GF-D8 (cell line): ENCODE measurements around the gene PHTF2.
"Not testable (repeated sequence)": the region's sequence is repeated elsewhere in the genome, so short reads cannot be mapped to it uniquely, and the experiment has no call there.

Experiments used
- DNase-seq: peaks from one replicate; lab custom pipeline; 2025; lab: John Stamatoyannopoulos, UW

The PHTF2 gene

DNA sequence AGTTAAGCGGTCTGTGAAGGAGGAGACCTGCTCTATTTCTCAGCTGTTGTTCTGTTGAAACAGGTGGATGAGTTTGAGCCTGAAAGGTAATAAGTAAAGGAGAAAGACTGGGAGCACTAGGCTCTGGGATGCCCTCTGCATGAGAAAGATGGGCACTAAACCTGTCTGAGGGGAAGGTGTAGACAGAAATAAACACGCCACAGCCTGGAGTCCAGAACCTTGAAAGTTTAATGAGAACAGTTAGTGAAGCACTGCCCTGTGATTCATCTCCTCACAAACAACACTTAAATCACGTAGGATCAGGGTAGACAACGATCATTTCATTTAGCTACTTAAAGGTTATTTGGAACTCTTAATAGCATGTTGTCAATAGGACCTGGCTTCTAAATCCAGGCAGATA is 193.1 kb downstream of the PHTF2 start:
- no peak for DNase-seq

DNA sequence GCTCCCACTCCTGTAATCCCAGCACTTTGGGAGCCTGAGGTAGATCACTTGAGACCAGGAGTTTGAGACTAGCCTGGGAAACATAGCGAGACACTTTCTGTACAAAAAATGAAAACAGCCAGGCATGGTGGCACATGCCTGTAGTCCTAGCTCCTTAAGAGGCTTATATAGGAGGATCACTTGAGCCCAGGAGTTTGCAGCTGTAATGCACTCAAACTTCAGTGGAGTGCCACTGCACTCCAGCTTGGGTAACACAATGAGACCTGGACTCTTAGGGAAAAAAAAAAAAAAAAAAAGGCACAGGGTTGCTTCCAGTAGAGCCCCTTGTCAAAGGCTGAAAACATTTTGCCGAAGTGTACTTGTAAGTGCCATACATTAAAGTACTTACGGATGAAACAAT is 195.3 kb downstream of the PHTF2 start:
- no peak for DNase-seq

DNA sequence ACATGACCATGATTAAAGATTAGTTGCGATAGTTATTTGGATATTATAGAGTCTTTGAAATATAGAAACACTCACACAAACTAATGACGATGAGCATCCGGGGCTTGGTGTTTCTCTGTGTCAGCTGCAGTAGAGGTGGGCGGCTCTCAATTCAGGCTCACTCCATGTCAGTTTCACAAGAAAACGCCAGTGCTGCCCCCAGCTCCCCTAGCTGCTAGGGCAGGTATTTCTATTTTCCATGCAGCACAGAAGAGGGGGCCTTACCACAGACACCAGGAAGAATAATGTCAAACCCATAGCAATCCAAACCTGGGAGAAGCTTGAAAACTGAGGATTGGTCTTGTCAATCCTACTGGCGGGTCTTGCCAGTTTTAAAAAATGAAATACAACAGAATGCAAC is 197.1 kb downstream of the PHTF2 start:
- DNase-seq: no peak

DNA sequence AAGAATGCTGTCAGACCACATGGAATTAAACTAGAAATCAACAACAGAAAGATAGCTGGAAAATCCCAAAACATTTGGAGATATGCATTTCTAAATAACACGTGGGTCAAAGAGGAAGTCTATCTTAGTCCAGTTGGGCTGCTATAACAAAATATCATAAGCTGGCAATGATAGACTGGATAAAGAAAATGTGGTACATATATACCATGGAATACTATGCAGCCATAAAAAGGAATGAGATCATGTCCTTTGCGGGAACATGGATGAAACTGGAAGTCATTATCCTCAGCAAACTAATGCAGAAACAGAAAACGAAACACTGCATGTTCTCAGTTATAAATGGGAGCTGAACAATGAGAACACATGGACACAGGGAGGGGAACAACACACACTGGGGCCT is 200.6 kb downstream of the PHTF2 start:
- DNase-seq: not testable (repeated sequence)

DNA sequence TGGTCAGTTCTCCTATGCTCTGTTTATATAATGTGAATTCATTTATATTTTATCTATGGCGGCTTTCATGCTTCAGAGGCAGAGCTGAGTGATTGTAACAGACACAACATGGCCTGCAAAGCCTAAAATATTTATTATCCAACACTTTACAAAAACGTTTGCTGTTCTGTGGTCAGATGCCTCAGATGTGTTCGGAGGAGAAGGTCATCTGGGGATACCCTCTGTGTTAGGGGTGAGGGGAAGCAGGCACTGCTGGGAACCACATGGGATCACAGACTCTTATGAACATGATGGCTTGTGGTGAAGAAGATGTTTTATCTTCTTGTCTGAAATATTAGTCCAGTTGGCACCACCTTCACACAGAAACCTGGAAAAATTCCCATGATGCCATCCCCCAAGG is 203.4 kb downstream of the PHTF2 start:
- DNase-seq: no peak

DNA sequence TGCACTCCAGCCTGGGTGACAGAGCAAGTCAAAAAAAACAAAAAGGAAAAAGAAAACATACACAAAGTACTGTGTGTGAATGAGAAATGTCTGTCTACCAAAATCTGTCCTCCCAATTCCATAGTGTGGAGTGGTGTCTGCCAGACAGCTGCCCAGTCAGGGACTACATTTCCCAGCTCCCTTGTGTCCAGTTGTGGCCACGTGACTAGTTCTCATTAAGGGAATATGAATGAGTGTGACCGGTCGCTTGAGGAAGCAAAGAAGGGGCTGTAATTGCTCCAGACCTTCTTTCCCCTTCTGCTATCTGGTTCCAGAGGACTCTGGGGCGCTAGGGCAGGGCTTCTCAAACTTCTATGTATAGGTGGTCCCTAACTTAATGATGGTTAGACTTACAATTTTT is 204.1 kb downstream of the PHTF2 start:
- DNase-seq: no peak

DNA sequence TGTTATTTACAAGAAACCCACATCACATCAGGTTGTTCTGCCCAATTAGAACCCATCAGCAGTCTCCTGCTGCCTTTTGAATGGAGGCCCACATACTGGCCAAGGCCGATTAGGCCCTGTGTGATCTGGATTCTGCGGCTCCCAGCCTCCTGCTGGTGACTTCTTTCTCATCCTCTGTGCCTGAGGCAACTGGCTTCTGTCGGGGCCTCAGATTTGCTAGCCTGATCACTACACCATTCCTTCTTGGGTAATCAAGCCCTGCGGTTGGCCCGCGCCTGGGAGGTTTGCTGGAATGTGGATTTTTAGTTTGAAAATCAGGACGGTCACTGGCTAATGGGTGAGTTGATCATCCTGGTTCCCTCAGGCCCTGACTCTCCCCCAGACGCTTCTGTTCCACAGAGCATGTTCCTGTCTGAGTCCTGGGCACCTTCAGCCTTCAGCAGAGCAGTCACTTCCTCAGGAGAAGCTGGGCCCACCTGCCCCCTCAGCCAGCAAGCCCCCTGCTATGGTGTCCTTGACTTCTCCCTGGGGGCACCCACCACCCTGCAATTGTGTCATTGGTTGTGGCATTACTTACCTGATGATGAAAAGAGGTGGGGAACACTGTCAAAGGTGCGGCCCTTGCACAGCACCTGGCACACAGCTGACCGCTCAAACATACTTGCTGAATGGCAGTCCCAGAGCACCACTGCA is 207.6 kb downstream of the PHTF2 start:
- no peak for DNase-seq
